ENCODE measurements around the gene SDR9C7.
"Not testable (repeated sequence)": the region's sequence is repeated elsewhere in the genome, so short reads cannot be mapped to it uniquely, and the experiment has no call there.

SDR9C7 gene

DNA sequence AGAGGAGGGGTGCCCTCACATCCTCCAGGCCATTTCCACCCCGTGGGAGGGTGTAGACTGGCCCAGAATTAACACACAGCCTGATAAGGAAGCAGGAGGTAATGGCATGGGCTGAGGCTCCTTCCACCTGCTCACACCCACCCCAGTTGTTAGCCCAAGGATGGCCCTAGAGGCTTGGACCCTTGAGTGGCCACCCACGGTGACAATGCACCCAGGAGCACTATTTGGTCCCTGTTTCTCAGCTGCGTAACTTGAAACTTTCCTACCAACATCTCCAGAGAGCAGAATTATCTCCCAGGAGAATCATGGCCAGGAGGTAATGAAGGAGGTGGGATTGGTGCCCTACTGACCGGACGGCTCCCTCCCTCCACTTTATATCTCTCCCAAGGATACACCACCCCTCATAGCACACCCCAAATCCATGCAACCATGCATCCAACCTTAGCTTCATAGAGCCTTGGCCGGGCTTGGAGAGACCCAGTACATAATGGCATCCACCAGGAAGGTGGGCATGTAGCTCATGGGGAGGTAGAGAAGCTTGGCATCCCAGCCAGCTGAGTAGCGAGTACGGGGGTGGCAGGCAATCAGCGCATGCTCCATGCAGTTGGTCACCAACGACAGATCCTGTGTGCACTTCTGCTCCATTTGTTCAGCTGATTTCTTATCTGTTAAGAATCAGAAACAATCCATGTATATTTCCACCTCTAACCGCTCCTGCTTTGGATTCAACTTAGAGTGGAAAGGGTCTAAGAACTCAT is 17.6 kb upstream of the SDR9C7 start:
- no peak for DNase-seq

GRCh38 chr12:56948881-56949280 is 14.7 kb upstream of the SDR9C7 start:
- DNase-seq: no peak

GRCh38 chr12:56948457-56948777 is 14.2 kb upstream of the SDR9C7 start:
- DNase-seq: no peak

- DNase-seq: no peak
Observed at GRCh38 chr12:56947633-56948456, 13.6 kb upstream of the SDR9C7 start.

- no peak for DNase-seq
Observed at GRCh38 chr12:56943878-56944277, 9.7 kb upstream of the SDR9C7 start.

GRCh38 chr12:56943374-56943773 is 9.2 kb upstream of the SDR9C7 start:
- not testable (repeated sequence) for DNase-seq

DNA sequence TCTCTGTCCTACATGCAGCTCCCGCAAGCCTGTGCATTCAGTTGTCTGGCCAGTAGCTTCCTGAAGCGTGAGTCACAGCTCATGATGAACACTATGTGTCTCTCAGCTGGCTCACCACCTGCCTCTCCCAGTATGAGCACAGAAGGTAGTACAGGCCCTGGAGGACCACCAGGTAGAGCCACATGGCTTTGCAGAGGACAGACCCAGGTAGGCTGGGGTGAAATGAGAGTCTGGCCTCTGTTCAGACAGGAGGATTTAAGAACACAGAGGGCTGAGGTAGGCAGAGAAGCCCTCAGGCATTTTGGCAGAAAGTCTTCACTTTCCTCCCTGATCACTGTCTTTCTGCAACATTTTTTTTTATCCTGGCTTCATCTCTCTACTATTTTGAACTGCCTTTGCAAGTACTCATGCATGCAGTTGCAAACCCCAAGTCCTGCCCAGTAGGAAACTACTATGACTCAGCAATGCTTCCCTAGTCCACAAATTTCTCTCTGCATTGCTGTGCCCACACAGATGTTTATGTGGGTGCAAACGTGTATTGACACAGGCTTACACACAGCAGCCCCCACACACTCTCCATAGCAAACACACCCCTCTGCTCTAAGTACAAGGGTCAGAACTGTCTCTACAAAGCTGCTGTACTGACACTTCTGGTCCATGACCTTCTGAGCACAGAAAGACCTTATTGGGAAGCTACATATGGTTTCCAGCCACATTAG is 7.2 kb upstream of the SDR9C7 start:
- DNase-seq: no peak

- not testable (repeated sequence) for DNase-seq
Observed at GRCh38 chr12:56940942-56941298, 6.7 kb upstream of the SDR9C7 start.

DNA sequence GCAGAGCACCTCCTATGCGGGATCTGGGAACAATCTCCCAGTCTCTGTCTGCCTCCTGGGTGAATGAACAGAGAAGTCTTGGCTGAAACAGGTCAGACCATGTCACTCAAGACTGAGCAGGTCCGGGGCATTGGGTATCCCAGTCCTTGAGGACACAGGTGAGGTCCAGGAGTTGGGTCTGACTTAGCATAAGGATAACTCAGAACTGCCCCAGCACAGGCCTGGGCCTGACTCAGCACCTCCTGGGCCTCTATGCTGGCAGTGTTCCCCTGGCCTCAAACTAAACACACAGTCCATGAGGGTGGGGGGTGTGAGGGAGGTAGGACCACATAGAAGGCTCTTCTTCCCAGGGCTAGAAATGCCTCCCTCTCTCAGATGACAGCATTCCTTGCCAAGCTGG is 1.5 kb upstream of the SDR9C7 start:
- DNase-seq: no peak

- DNase-seq: no peak
Observed at GRCh38 chr12:56935157-56935556, 949 bp upstream of the SDR9C7 start.

GRCh38 chr12:56932867-56933266 is 1.3 kb downstream of the SDR9C7 start:
- no peak for DNase-seq

DNA sequence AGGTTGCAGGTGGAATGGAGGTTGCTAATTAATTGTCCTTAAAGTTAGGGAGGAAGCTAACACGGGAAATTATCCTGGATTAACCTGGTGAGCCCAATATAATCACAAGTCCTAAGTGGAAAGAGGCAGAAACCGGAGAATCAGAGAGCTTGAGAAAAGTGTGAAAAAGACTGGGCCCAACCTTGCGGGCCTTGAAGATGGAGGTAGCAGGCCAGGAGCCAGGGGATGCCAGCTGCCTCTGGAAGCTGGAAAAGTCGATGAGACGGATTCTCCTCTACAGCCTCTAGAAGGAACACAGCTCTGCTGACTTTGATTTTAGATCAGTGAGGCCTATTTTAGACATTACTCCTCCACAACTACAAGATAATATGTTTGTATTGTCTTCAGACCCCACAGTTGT is 2.1 kb downstream of the SDR9C7 start:
- no peak for DNase-seq

- no peak for DNase-seq
Observed at GRCh38 chr12:56931474-56931978, 2.7 kb downstream of the SDR9C7 start.

DNA sequence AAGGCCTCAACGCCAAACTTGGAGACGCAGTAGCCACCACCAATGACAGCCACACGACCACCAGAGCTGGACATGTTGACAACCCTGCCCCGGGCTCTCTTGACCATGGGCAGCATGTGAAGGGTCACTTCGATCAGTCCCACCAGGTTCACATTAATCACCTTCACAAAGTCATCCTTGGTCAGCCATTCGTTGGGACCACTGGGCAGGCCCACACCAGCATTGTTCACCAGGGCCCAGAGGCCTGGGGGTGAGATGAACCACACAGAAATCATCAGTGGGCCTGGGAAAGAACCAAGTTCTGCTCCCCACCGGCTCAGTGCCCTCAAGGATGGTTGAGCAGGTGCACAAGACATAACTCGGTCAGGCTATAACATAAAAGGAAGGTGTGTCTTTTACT is 4.0 kb downstream of the SDR9C7 start:
- DNase-seq: no peak

GRCh38 chr12:56929780-56930179 is 4.4 kb downstream of the SDR9C7 start:
- DNase-seq: no peak

DNA sequence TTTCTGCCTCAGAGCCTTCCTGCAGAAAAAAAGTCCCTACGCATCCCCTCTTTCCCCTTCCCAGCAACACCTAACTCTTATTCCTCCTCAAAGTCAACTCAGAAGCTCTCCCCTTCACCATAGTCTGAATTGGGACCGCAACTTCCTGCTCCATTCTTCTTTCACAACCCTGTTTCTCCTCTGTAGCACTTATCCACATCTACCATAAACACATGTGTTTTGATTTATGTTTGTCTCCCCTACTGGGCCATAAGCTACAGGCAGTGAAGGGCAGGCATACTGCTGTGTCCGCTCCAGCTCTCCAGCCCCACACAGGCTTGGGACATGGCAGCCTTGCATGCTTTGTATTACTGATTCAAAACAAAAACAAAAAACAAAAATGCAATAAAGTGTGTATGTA is 5.9 kb downstream of the SDR9C7 start:
- no peak for DNase-seq

- no peak for DNase-seq
Observed at GRCh38 chr12:56927281-56927680, 6.9 kb downstream of the SDR9C7 start.

- DNase-seq: no peak
Observed at GRCh38 chr12:56922031-56922430, 12.2 kb downstream of the SDR9C7 start.

DNA sequence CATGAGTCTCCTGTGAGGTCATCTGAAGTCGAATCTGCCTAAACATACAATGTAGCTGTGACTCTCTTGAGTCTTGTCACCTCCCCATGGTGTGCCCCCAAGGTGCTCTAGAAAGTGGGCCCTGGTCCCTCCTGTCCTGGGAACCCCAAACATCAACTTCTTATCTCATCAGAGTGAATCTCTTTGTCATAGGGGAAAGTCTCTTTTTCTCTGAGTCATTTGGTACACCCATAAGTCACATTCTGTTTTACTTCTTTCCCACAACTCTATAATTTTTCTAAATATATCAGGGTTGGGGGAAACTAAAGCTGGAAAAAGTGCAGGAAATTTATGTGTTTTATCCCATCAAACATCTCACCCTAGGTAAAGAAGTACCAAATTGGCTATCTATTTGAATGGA is 12.9 kb downstream of the SDR9C7 start:
- no peak for DNase-seq

- DNase-seq: not testable (repeated sequence)
Observed at GRCh38 chr12:56918139-56918538, 16.1 kb downstream of the SDR9C7 start.

DNA sequence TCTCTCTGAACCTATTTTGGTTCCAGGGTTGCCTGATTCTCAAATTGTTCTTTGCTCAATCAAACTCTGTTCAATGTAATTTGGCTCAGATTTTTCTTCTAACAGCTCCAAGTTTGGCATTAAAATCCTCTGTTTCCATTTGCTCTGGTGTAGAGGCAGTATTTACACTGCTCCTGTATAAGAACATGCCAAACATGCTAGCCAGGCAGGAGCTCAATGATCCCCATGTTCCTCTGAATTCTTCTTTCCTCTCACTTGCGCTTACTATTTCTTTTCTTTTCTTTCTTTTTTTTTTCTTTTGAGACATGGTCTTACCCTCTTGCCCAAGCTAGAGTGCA is 17.2 kb downstream of the SDR9C7 start:
- DNase-seq: no peak

- no peak for DNase-seq
Observed at GRCh38 chr12:56916296-56916995, 17.8 kb downstream of the SDR9C7 start.

DNA sequence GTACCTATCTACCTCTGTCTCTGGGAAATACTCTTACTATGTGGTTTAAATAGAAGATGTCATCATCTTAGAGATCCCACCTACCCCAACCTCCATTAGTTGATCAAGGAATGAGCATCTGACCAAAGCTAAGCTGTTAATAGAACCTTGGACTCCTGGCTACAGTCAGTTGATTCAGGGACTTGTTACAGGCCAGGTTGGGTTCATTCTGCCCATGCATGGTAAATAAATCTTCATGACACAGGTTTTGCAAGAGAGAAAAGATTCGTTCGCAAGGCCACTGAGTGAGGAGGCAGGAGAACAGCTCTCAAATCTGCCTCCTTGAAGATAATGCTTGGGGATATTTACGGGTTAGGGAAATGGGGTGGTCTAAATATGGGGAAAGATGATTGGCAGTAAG is 19.5 kb downstream of the SDR9C7 start:
- no peak for DNase-seq
